Raji (cell line): Measurements from ENCODE around the gene FMO3.

ENCODE experiments used
- POLR2A ChIP-seq: IDR thresholded peaks from 2 replicates; pipeline ENCODE4 v1.6.1; 2011; ENCODE audit warnings: low read depth, low read length, control low read depth; ENCODE audit not compliant: insufficient read depth

Gene FMO3

DNA sequence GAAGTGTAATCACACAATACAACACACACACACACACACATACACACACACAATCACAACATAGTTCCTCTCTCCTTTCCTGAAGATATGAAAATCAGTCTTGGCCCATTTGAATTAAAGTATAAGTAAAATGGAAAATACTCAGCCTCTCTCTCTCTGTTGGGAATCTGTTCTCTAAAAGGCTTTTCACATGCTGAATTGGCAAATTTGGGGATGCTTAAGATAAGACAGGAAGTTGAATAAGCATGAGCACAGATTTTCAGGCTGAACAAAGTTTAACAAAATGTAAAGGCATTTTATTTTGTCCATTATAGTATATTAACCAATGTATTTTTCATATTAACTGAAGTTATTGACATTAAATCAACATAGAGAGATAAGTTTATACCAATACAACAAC is 70.7 kb downstream of the FMO3 start:
- TF ChIP-seq POLR2A = no peak

GRCh38 chr1:171166361-171166760 is 75.7 kb downstream of the FMO3 start:
- TF ChIP-seq POLR2A = no peak
